Measurements from ENCODE around the gene MUC4. TPM values are rescaled to one million over a fixed set of nuclear protein-coding genes. Genes with fewer than 3 reads are reported as not detected.
"Not testable (repeated sequence)": the region's sequence is repeated elsewhere in the genome, so short reads cannot be mapped to it uniquely, and the experiment has no call there.

The MUC4 gene
- total RNA-seq, 1 experiment from 2014 or later = not detected

DNA sequence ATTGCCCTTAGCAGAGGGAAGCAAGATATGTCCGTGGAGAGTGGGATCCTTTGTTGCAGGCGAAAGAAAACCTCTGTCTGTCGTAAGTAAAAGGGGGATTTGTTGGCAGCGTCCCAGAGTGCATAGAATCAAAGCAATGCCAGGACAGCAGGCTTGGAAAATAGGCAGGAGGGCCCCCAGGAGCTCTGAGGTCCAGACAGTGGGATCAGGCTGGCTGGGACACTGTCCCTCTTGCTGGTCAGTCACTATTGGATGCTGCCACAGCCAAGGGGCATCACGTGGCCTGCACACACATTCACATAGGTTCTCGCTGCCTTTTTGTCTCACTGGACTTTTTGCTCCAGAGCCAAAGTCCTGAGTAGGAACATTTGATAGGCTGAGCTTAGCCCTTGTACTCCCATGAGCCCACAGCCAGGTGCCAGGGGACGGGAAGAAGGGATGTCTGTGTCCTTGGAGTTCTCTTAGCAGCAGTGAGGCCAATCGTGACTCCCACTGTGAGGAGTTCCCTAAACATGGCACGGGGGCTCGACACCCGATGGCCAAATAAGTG, 80.3 kb downstream of the MUC4 start:
- Histone ChIP-seq H3K4me1 (ENCODE audit: insufficient read depth, low read length, poor library complexity, severe bottlenecking) (no peaks in the 10 kb centered on the region), H3K27ac (ENCODE audit: low read depth, low read length, poor library complexity, severe bottlenecking) (no peak overlapping the region), H3K9me3 (ENCODE audit: low read depth, low read length, poor library complexity, severe bottlenecking) (no peaks in the 10 kb centered on the region), H3K36me3 (ENCODE audit: insufficient read depth, low read length, poor library complexity, severe bottlenecking) (no peaks in the 10 kb centered on the region), H3K4me3 (ENCODE audit: low read depth, low read length, poor library complexity, severe bottlenecking) (no peak overlapping the region), H3K27me3 (replicated peaks; ENCODE audit: insufficient read depth, low read depth, low read length, poor library complexity) (no peaks in the 10 kb centered on the region)
- TF ChIP-seq, protein P1, sequence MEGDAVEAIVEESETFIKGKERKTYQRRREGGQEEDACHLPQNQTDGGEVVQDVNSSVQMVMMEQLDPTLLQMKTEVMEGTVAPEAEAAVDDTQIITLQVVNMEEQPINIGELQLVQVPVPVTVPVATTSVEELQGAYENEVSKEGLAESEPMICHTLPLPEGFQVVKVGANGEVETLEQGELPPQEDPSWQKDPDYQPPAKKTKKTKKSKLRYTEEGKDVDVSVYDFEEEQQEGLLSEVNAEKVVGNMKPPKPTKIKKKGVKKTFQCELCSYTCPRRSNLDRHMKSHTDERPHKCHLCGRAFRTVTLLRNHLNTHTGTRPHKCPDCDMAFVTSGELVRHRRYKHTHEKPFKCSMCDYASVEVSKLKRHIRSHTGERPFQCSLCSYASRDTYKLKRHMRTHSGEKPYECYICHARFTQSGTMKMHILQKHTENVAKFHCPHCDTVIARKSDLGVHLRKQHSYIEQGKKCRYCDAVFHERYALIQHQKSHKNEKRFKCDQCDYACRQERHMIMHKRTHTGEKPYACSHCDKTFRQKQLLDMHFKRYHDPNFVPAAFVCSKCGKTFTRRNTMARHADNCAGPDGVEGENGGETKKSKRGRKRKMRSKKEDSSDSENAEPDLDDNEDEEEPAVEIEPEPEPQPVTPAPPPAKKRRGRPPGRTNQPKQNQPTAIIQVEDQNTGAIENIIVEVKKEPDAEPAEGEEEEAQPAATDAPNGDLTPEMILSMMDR (conservative IDR thresholded peaks at IDR 0.05; ENCODE audit: low read depth, low read length) = no peak
- TF ChIP-seq EZH2 (IDR thresholded peaks at IDR 0.05; ENCODE audit: borderline replicate concordance, low read depth, low read length, poor library complexity, severe bottlenecking) = no peak
- no TSS peak for BruUV-seq (replicated peaks)
- ChIA-PET POLR2A (ENCODE audit: low non-redundant PET) (no interaction called here), CTCF (no interaction called here)
- no peak for DNase-seq (ENCODE audit: low spot score)
- intact Hi-C loops (cut with micrococcal nuclease; ENCODE audit: unreplicated experiment) = no loop called here

DNA sequence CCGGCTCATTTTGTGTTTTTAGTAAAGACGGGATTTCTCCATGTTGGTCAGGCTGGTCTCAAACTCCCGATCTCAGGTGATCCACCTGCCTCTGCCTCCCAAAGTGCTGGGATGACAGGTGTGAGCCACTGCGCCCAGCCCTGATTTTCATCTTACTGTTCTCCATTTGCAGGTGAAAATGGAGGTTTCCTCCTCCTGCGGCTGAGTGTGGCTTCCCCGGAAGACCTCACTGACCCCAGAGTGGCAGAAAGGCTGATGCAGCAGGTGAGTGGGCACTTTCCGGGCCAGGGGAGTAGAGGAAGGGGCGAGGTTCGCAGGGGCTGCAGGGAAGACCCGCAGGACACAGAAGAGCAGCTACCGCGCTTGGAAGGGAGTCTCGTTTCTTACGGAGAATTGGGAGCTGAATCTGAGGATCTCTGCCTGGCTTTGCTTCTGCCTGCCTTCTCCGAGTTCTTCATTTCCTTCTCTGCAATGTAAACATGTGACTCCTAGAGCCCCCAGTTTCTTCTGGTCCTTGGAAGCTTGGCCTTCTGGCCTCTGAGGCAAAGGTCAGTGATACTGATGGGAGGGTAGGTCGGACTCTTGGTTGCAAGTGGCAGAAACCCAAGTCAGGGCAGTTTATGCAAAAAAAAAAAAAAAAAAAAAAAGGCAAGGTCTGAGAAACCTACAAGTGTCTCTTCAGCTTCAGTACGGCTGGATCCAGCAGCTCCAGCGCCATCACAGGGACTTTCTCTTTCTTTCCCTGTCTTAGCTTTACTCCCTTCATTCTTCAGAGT, 82.1 kb downstream of the MUC4 start:
- BruUV-seq (replicated peaks) = no TSS peak
- DNase-seq (ENCODE audit: low spot score) = no peak

DNA sequence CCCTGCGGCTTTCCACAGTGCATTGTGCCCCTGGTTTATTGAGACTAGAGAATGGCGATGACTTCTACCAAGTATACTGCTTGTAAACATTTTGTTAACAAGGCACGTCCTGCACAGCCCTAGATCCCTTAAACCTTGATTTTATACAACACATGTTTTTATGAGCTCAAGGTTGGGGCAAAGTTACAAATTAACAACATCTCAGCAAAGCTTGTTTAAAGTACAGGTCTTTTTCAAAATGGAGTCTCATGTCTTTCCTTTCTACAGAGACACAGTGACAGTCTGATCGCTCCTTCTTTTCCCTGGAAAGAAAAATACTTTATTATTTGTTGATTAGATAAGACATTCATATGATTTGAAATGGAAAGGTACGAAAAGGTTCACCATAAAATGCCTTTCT, 82.9 kb downstream of the MUC4 start:
- H3K4me1 ChIP-seq (ENCODE audit: insufficient read depth, low read length, poor library complexity, severe bottlenecking); H3K27ac ChIP-seq (ENCODE audit: low read depth, low read length, poor library complexity, severe bottlenecking); H3K4me3 ChIP-seq (ENCODE audit: low read depth, low read length, poor library complexity, severe bottlenecking); DNase-seq (ENCODE audit: low spot score); CTCF ChIA-PET; H3K36me3 ChIP-seq (ENCODE audit: insufficient read depth, low read length, poor library complexity, severe bottlenecking); POLR2A ChIA-PET (ENCODE audit: low non-redundant PET); BruUV-seq (replicated peaks); H3K9me3 ChIP-seq (ENCODE audit: low read depth, low read length, poor library complexity, severe bottlenecking); intact Hi-C loops (cut with micrococcal nuclease; ENCODE audit: unreplicated experiment); H3K27me3 ChIP-seq (replicated peaks; ENCODE audit: insufficient read depth, low read depth, low read length, poor library complexity): not testable (repeated sequence)

More for the DNA sequence above, 82.1 kb downstream of the MUC4 start:
- no peak overlapping the region for H3K27ac ChIP-seq (ENCODE audit: low read depth, low read length, poor library complexity, severe bottlenecking)
- no peak overlapping the region for H3K4me3 ChIP-seq (ENCODE audit: low read depth, low read length, poor library complexity, severe bottlenecking)
- ChIA-PET CTCF (no interaction called here), POLR2A (ENCODE audit: low non-redundant PET) (no interaction called here)
- no peaks in the 10 kb centered on the region for H3K4me1 ChIP-seq (ENCODE audit: insufficient read depth, low read length, poor library complexity, severe bottlenecking)
- TF ChIP-seq, protein P1 (conservative IDR thresholded peaks at IDR 0.05; ENCODE audit: low read depth, low read length) = no peak
- TF ChIP-seq EZH2 (IDR thresholded peaks at IDR 0.05; ENCODE audit: borderline replicate concordance, low read depth, low read length, poor library complexity, severe bottlenecking) = no peak
- no peaks in the 10 kb centered on the region for H3K9me3 ChIP-seq (ENCODE audit: low read depth, low read length, poor library complexity, severe bottlenecking)
- no peaks in the 10 kb centered on the region for H3K27me3 ChIP-seq (replicated peaks; ENCODE audit: insufficient read depth, low read depth, low read length, poor library complexity)
- intact Hi-C loops (cut with micrococcal nuclease; ENCODE audit: unreplicated experiment) = loop anchor here (1.0 kb wide), 1 partner anchor 15 kb away; no protein-coding TSS in a partner anchor
- no peaks in the 10 kb centered on the region for H3K36me3 ChIP-seq (ENCODE audit: insufficient read depth, low read length, poor library complexity, severe bottlenecking)

Data from A673 (cell line).